Neural crest cell (in vitro differentiated cells): ENCODE results near the gene SNX19. TPM values are rescaled to one million over a fixed set of nuclear protein-coding genes. Genes with fewer than 3 reads are reported as not detected.
"Not testable (repeated sequence)": the region's sequence is repeated elsewhere in the genome, so short reads cannot be mapped to it uniquely, and the experiment has no call there.

ENCODE experiments used
- DNase-seq: peaks from one replicate; pipeline ENCODE4 v3.0.0; 2021; ENCODE audit warnings: low read depth, mixed read lengths, low spot score
- H3K27ac Mint-ChIP-seq: one replicate; pipeline ENCODE4 v1.8.0; 2021; ENCODE audit warnings: mild to moderate bottlenecking, mixed read lengths; ENCODE audit not compliant: unreplicated experiment
- H3K27me3 Mint-ChIP-seq: 2 replicates; pipeline ENCODE4 v1.8.0; 2021; ENCODE audit warnings: low read depth, mild to moderate bottlenecking, mixed read lengths
- H3K36me3 Mint-ChIP-seq: 2 replicates; pipeline ENCODE4 v1.8.0; 2021; ENCODE audit warnings: low read depth, mild to moderate bottlenecking, mixed read lengths
- H3K4me1 Mint-ChIP-seq: 2 replicates; pipeline ENCODE4 v1.8.0; 2021; ENCODE audit warnings: mixed read lengths
- H3K4me3 Mint-ChIP-seq: one replicate; pipeline ENCODE4 v1.8.0; 2021; ENCODE audit warnings: mild to moderate bottlenecking, mixed read lengths
- H3K9me3 Mint-ChIP-seq: 2 replicates; pipeline ENCODE4 v1.8.0; 2021; ENCODE audit warnings: mixed read lengths
- total RNA-seq: library from RNA; stranded (reverse); gene quantifications from 2 replicates; pipeline ENCODE4 v1.2.1, GENCODE V29; 2021
- TF ChIP-seq, protein P1 (sequence below): fragments of 200-600 bp; sonication (generic); conservative IDR thresholded peaks from 2 replicates; pipeline ENCODE4 v1.5.0; 2021; ENCODE audit warnings: antibody characterized with exemption, mild to moderate bottlenecking

SNX19 gene
- total RNA-seq, 1 donor from 2014 or later, result 45.0 TPM

DNA sequence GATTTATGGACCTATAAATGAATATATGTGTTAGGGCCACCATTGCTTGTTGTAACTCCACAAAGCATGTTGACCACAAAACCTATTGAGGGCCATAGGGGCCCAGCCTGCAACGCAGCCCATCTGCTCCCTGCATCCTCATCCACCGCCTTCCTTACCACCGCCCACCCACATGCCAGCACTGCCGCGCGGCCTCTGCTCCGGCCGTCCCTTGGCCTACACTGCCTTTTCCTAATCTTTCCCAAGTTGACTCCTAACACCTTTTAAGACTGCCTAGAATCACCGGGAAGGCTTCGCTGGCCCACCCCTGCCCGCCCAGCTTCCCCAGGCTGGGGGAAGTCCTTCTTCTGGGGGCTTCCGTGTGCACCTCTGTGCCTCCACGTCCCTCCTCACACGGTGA, 55.0 kb downstream of the SNX19 start:
- H3K4me3 Mint-ChIP-seq, result no peak overlapping the region
- H3K27me3 Mint-ChIP-seq, result peaks cover 4% of the 10 kb centered on the region
- TF ChIP-seq, protein P1, sequence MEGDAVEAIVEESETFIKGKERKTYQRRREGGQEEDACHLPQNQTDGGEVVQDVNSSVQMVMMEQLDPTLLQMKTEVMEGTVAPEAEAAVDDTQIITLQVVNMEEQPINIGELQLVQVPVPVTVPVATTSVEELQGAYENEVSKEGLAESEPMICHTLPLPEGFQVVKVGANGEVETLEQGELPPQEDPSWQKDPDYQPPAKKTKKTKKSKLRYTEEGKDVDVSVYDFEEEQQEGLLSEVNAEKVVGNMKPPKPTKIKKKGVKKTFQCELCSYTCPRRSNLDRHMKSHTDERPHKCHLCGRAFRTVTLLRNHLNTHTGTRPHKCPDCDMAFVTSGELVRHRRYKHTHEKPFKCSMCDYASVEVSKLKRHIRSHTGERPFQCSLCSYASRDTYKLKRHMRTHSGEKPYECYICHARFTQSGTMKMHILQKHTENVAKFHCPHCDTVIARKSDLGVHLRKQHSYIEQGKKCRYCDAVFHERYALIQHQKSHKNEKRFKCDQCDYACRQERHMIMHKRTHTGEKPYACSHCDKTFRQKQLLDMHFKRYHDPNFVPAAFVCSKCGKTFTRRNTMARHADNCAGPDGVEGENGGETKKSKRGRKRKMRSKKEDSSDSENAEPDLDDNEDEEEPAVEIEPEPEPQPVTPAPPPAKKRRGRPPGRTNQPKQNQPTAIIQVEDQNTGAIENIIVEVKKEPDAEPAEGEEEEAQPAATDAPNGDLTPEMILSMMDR, result no peak

DNA sequence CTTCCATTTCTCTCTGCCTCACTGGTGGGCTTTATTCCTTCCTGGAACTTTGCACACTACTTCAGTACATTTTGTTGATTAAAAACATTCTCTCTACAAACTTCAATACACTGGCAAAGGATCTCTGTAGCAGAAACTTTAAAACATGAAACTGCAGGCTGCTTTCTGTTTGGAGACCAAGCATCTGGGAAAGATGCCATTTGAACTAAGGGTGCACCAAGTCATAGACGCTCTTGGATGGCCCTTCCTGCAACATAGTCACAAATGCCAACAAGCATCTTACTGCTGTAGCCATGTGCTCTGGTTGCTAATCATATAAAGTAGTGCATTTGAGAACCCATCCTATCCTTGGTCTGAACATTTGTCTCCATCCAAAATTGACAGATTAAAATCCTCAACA, 56.4 kb downstream of the SNX19 start:
- H3K4me1 Mint-ChIP-seq, result peaks cover 7% of the 10 kb centered on the region
- TF ChIP-seq, protein P1, result no peak
- no peak for DNase-seq
- no peak overlapping the region for H3K27ac Mint-ChIP-seq
- peaks cover 2% of the 10 kb centered on the region for H3K9me3 Mint-ChIP-seq
- no peak overlapping the region for H3K4me3 Mint-ChIP-seq
- H3K36me3 Mint-ChIP-seq, result no peaks in the 10 kb centered on the region
- peaks cover 4% of the 10 kb centered on the region for H3K27me3 Mint-ChIP-seq

More for the DNA sequence above, 55.0 kb downstream of the SNX19 start:
- H3K4me1 Mint-ChIP-seq, result peaks cover 7% of the 10 kb centered on the region
- no peaks in the 10 kb centered on the region for H3K36me3 Mint-ChIP-seq
- peaks cover 2% of the 10 kb centered on the region for H3K9me3 Mint-ChIP-seq
- no peak for DNase-seq
- H3K27ac Mint-ChIP-seq, result no peak overlapping the region

DNA sequence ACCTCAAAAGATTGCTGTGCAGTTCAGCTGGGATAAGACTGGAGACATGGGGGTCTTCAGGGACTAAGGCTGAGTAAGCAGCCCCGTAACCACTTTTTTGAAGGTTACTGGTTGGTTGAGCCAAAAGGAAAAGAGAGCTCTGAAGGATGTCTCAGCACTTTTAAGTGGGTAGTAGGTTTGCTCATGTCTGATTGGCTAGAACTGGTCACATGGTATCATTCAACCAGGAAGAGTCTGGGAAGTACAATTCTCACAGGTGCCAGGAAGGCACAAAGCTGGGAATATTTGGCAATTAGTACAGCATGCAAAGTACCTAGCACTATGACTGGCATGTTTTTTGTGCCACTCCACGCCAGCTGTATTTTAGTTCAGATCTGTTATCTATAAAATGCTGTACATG, 58.1 kb downstream of the SNX19 start:
- no peak overlapping the region for H3K27ac Mint-ChIP-seq
- peaks cover 2% of the 10 kb centered on the region for H3K9me3 Mint-ChIP-seq
- peaks cover 7% of the 10 kb centered on the region for H3K4me1 Mint-ChIP-seq
- H3K27me3 Mint-ChIP-seq, result peaks cover 4% of the 10 kb centered on the region
- H3K4me3 Mint-ChIP-seq, result no peak overlapping the region
- DNase-seq, result no peak
- no peaks in the 10 kb centered on the region for H3K36me3 Mint-ChIP-seq
- TF ChIP-seq, protein P1, result no peak

DNA sequence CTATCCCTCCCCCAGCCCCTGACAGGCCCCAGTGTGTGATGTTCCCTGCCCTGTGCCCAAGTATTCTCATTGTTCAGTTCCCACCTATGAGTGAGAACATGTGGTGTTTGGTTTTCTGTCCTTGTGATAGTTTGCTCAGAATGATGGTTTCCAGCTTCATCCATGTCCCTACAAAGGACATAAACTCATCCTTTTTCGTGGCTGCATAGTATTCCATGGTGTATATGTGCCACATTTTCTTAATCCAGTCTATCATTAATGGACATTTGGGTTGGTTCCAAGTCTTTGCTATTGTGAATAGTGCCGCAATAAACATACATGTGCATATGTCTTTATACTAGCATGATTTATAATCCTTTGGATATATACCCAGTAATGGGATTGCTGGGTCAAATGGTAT, 60.6 kb downstream of the SNX19 start:
- DNase-seq, H3K4me3 Mint-ChIP-seq, H3K36me3 Mint-ChIP-seq, H3K4me1 Mint-ChIP-seq, H3K27me3 Mint-ChIP-seq, H3K9me3 Mint-ChIP-seq, H3K27ac Mint-ChIP-seq: not testable (repeated sequence)

DNA sequence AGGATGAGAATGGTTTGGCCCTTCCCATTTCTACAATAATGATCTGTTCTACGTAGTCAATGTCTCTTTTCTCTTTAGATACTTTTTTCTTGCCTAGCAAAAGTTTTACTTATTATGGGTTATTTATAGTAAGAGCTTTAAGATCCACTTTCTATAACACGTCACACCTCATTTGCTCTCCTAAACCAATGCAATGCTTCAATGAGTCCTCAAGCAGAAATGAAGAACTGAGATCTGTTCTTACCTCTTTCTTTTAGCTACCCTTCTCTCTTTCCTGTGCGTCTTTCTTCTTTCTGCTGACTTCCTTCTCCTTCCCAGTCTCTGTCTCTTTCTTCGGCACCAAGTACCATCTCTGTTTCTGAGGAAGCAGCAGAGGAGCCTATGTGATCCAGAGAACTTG, 61.8 kb downstream of the SNX19 start:
- no peak for DNase-seq
- Mint-ChIP-seq H3K4me3 (no peak overlapping the region), H3K27ac (no peak overlapping the region), H3K36me3 (no peaks in the 10 kb centered on the region), H3K9me3 (peaks cover 6% of the 10 kb centered on the region), H3K4me1 (no peaks in the 10 kb centered on the region), H3K27me3 (no peaks in the 10 kb centered on the region)
- TF ChIP-seq, protein P1, result no peak

DNA sequence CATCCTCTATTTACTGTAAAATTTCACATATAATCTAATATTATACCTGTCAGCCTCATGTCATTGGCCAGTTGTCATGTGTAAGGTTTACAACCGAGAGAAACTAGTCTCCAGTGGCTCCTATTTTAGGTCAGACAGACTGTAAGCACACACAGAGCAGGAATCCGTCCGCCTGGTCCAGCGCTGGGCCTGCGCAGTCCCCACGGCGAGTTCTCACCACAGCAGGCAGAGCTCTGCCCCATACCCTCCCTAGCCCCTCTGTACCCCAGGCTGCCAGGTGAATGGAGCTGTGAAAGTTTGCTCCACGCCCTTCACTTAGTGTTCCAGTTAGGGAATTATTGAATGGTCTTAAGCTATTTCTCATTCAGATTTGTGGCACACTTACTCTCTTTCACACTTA, 63.7 kb downstream of the SNX19 start:
- Mint-ChIP-seq H3K9me3 (peaks cover 4% of the 10 kb centered on the region), H3K27me3 (no peaks in the 10 kb centered on the region), H3K27ac (no peak overlapping the region), H3K4me1 (peaks cover 4% of the 10 kb centered on the region), H3K4me3 (no peak overlapping the region), H3K36me3 (no peaks in the 10 kb centered on the region)
- TF ChIP-seq, protein P1, result no peak
- DNase-seq, result no peak
